Activated naive CD8-positive, alpha-beta T cell treated with anti-CD3 and anti-CD28 coated beads, Interleukin-2, amount 50 U/mL, for 24 hours (primary cell): ENCODE measurements around the gene GEMIN5.
"Not testable (repeated sequence)": the region's sequence is repeated elsewhere in the genome, so short reads cannot be mapped to it uniquely, and the experiment has no call there.

ENCODE experiments used
- ATAC-seq: fragments of 150-1000 bp; cut with Tn5 transposase; one replicate; pipeline ENCODE4 v1.10.0; 2021
- DNase-seq: peaks from one replicate; pipeline ENCODE4 v3.0.0; 2021
- H3K27ac Mint-ChIP-seq: one replicate; pipeline ENCODE4 v1.8.0; 2021; ENCODE audit warnings: mild to moderate bottlenecking, mixed read lengths
- H3K27me3 Mint-ChIP-seq: one replicate; pipeline ENCODE4 v1.8.0; 2021; ENCODE audit warnings: mixed read lengths
- H3K36me3 Mint-ChIP-seq: one replicate; pipeline ENCODE4 v1.8.0; 2021; ENCODE audit warnings: low read depth, mixed read lengths
- H3K4me1 Mint-ChIP-seq: one replicate; pipeline ENCODE4 v1.8.0; 2021; ENCODE audit warnings: mixed read lengths
- H3K4me3 Mint-ChIP-seq: one replicate; pipeline ENCODE4 v1.8.0; 2021; ENCODE audit warnings: mild to moderate bottlenecking, moderate library complexity, mixed read lengths
- H3K9me3 Mint-ChIP-seq: one replicate; pipeline ENCODE4 v1.8.0; 2021; ENCODE audit warnings: mixed read lengths

GEMIN5 gene, protein sequence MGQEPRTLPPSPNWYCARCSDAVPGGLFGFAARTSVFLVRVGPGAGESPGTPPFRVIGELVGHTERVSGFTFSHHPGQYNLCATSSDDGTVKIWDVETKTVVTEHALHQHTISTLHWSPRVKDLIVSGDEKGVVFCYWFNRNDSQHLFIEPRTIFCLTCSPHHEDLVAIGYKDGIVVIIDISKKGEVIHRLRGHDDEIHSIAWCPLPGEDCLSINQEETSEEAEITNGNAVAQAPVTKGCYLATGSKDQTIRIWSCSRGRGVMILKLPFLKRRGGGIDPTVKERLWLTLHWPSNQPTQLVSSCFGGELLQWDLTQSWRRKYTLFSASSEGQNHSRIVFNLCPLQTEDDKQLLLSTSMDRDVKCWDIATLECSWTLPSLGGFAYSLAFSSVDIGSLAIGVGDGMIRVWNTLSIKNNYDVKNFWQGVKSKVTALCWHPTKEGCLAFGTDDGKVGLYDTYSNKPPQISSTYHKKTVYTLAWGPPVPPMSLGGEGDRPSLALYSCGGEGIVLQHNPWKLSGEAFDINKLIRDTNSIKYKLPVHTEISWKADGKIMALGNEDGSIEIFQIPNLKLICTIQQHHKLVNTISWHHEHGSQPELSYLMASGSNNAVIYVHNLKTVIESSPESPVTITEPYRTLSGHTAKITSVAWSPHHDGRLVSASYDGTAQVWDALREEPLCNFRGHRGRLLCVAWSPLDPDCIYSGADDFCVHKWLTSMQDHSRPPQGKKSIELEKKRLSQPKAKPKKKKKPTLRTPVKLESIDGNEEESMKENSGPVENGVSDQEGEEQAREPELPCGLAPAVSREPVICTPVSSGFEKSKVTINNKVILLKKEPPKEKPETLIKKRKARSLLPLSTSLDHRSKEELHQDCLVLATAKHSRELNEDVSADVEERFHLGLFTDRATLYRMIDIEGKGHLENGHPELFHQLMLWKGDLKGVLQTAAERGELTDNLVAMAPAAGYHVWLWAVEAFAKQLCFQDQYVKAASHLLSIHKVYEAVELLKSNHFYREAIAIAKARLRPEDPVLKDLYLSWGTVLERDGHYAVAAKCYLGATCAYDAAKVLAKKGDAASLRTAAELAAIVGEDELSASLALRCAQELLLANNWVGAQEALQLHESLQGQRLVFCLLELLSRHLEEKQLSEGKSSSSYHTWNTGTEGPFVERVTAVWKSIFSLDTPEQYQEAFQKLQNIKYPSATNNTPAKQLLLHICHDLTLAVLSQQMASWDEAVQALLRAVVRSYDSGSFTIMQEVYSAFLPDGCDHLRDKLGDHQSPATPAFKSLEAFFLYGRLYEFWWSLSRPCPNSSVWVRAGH (N-terminal part only)

DNA sequence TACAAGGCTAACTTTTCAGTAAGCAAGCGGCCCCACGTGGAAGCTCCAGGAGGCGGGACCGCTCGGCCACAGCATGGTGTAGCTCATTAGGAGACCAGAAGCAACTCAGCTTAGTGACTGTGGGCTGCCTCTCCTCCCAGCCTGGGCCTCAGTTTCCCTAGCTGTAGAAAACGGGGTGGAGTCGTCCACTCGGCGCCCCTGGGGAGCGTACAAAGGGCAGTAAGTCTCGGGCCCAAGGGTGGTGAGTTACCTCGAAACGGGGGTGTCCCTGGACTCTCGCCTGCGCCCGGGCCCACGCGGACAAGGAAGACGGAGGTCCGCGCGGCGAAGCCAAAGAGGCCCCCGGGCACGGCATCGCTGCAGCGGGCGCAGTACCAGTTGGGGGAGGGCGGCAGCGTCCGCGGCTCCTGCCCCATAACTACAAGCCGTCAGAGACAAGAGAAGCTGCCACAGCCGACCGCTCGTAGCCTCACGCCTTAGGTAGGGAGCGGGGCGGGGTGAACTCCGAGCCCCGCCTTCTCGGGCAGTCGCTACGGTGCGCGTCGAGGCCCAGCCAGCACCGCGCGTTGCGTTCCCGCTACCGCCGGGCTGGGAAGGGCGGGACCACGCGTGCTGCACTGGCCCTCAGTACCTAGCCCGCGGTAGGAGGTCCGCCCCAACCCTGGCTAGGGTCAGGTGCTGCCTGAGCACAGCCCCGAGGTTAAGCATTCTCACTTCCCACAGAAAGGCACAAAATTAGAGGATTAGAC lies at the start of gene GEMIN5:
TSS of gene GEMIN5 (minus strand) at position 494 of the 749 bp plus-strand sequence. CDS start at position 416, 78 bp downstream.
- Mint-ChIP-seq H3K36me3 (peaks cover 29% of the 10 kb centered on the region), H3K27me3 (peaks cover 3% of the 10 kb centered on the region), H3K4me3 (peak within 1 kb of the TSS; percentile 87), H3K9me3 (no peaks in the 10 kb centered on the region), H3K4me1 (peaks cover 57% of the 10 kb centered on the region), H3K27ac (peak within 1 kb of the TSS; percentile 87)
- ATAC-seq, result peak; percentile 96
- peak; percentile 86 for DNase-seq

DNA sequence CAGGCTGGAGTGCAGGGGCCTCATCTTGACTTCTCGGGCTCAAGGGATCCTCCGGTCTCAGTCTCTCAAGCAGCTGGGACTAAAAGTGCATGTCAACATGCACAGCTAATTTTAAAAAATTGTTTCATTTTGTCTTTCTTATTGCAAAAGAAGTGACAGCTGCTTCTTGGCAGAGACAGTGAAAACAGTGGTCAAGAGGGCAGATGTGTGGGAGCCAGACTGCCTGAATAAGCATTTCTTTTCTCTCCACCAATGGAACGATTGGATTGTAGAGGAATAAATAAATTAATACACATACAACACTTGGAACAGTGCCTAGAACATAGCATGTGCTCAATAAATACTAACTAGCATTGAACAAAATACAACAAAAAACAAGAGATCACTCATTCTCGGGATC lies 48.1 kb upstream of the GEMIN5 start:
- no peaks in the 10 kb centered on the region for H3K9me3 Mint-ChIP-seq
- DNase-seq, result no peak
- ATAC-seq, result no peak
- no peaks in the 10 kb centered on the region for H3K36me3 Mint-ChIP-seq
- no peak overlapping the region for H3K27ac Mint-ChIP-seq
- no peak overlapping the region for H3K4me3 Mint-ChIP-seq
- peaks cover 9% of the 10 kb centered on the region for H3K27me3 Mint-ChIP-seq
- no peaks in the 10 kb centered on the region for H3K4me1 Mint-ChIP-seq

DNA sequence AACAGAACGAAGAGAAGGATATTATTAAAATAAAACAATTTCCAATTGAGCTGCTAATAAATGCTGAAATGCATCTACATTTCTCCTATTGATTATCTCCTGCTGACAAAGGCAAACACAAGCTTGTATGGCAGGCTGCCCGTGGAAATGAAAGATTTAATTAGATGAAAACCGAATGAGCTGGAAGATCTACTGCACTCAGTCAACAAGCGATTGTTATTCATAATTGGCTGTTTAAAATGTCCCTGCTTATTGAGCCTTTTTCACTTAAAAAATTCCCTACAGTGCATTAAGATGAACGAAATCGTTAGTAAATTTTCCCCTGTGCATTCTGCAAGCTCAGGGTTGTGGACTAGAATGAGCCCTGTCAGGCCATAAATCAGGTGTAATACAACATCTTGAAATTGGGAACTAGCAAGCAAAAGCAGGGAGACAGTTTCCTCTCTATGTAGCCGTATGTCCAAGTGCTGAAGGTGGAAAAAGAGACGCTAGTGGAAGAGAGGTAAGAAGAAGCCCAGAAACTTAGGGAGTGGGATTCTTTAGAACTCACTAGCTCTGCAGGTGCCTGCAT lies 47.0 kb upstream of the GEMIN5 start:
- H3K4me1 Mint-ChIP-seq, result no peaks in the 10 kb centered on the region
- peaks cover 9% of the 10 kb centered on the region for H3K27me3 Mint-ChIP-seq
- ATAC-seq, result no peak
- no peaks in the 10 kb centered on the region for H3K9me3 Mint-ChIP-seq
- H3K27ac Mint-ChIP-seq, result no peak overlapping the region
- no peak for DNase-seq
- H3K4me3 Mint-ChIP-seq, result no peak overlapping the region
- H3K36me3 Mint-ChIP-seq, result no peaks in the 10 kb centered on the region

DNA sequence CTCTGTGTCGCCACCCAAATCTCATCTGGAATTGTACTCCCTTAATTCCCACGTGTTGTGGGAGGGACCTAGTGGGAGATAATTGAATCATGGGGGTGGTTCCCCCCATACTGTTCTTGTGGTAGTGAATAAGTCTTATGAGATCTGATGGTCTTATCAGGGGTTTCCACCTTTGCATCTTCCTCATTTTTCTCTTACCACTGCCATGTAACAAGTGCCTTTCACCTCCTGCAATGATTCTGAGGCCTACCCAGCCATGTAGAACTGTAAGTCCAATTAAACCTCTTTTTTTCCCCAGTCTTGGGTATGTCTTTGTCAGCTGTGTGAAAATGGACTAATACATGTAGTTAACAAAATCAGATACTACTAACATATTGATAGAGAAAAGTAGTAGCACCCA lies 40.3 kb upstream of the GEMIN5 start:
- not testable (repeated sequence) for H3K27me3 Mint-ChIP-seq, H3K27ac Mint-ChIP-seq, H3K4me1 Mint-ChIP-seq, H3K4me3 Mint-ChIP-seq, H3K9me3 Mint-ChIP-seq, ATAC-seq, DNase-seq
- peaks cover 11% of the 10 kb centered on the region for H3K36me3 Mint-ChIP-seq

DNA sequence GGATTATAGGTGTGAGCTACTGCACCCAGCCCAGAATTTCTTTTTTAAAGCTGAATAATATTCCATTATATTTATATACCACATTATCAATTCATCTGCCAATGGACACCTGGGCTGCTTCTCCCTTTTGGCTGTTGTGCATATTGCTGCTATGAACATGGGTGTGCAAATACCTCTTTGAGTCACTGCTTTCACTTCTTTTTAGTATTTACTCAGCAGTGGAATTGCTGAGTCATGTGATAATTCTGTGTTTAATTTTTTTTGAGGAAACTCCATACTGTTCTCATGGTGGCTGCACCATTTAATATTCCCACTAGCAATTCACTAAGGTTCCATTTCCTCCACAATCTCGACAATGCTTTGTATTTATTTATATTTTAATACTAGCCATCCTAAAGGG lies 39.4 kb upstream of the GEMIN5 start:
- ATAC-seq (peak; percentile 36), DNase-seq (no peak)
- H3K27me3 Mint-ChIP-seq, result peaks cover 2% of the 10 kb centered on the region

DNA sequence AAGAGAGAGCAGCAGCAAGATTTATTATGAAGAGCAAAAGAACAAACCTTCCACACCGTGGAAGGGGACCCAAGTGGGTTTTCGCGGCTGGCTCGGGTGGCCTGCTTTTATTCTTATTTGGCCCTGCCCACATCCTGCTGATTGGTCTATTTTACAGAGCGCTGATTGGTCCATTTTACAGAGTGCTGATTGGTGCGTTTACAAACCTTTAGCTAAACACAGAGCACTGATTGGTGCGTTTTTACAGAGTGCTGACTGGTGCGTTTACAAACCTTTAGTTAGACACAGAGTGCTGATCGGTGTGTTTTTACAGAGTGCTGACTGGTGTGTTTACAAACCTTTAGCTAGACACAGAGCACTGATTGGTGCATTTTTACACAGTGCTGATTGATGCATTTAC lies 38.1 kb upstream of the GEMIN5 start:
- not testable (repeated sequence) for H3K9me3 Mint-ChIP-seq, DNase-seq, H3K4me1 Mint-ChIP-seq, H3K4me3 Mint-ChIP-seq, ATAC-seq, H3K27ac Mint-ChIP-seq, H3K27me3 Mint-ChIP-seq
- peaks cover 11% of the 10 kb centered on the region for H3K36me3 Mint-ChIP-seq

More for the DNA sequence above, 39.4 kb upstream of the GEMIN5 start:
- Mint-ChIP-seq H3K4me1 (peaks cover 2% of the 10 kb centered on the region), H3K4me3 (no peak overlapping the region), H3K9me3 (peaks cover 6% of the 10 kb centered on the region), H3K36me3 (peaks cover 11% of the 10 kb centered on the region), H3K27ac (no peak overlapping the region)

DNA sequence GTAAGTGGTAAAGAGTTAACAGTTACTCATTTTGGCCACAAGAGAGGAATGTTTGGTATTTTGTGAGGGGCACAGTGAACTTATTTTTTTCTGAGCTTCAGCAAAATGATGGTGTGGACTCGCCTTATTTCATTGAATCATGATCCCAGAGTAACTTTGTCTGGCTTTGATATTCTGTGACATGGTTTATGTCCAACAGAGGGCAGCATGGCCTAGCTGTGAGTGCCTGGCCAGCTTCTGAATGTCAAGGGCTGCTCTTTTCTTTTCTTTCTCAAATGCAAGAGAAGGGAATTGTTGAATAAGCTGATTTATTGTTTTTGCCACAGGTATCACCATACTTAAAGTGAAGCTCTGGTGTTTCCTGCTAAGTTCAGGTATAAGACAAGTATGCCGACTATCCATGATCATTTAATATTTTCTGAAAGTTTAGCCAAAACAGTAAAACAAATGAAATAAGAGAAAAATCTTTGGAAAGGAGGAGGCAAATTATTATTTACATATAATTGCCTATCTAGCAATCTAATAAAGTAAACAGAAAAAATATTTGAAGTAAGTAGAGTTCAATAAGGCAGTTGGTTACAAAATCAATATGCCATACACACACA lies 34.6 kb upstream of the GEMIN5 start:
- no peaks in the 10 kb centered on the region for H3K27me3 Mint-ChIP-seq
- no peak overlapping the region for H3K27ac Mint-ChIP-seq
- peaks cover 6% of the 10 kb centered on the region for H3K9me3 Mint-ChIP-seq
- H3K36me3 Mint-ChIP-seq, result peaks cover 20% of the 10 kb centered on the region
- ATAC-seq, result no peak
- DNase-seq, result no peak
- peaks cover 2% of the 10 kb centered on the region for H3K4me1 Mint-ChIP-seq
- H3K4me3 Mint-ChIP-seq, result no peak overlapping the region

DNA sequence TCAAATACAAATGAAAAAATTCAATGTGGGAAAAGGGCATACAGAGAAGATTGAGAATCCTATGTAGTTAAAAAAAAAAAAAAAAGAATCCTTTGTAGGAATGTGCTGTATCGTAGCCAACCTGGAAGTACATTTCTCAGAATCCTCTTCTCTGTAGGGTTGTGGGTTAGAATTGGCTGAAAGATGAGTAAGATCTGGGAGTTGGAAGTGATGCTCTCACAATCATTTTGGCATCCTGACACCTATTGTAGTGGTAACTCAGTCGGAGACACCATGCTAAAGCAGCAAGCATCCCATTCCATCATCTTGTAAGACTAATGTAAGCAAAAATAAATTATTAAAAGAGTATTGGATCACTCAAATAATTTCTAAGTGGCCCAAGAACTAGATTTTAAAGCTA lies 33.5 kb upstream of the GEMIN5 start:
- no peaks in the 10 kb centered on the region for H3K4me1 Mint-ChIP-seq
- no peak for ATAC-seq
- no peaks in the 10 kb centered on the region for H3K27me3 Mint-ChIP-seq
- peaks cover 6% of the 10 kb centered on the region for H3K9me3 Mint-ChIP-seq
- DNase-seq, result no peak
- H3K4me3 Mint-ChIP-seq, result no peak overlapping the region
- H3K27ac Mint-ChIP-seq, result no peak overlapping the region
- peaks cover 26% of the 10 kb centered on the region for H3K36me3 Mint-ChIP-seq

DNA sequence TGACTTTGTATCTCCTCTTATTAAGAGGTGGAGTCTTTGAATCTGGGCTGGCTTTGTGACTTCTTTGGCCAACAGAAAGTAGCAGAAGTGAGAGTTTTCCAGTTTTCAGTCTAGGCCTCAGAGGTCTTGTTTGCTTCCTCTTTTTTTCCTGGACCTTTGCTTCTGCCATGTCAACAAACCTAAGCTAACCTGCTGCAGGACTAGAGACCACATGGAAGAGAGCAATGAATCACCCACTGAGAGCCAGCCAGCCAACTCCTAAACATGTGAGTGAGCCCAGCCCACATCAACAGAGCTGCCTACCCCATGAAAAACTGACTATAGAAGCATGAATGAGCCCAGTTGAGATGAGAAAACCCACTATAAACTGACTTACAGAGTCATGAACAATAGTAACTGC lies 32.7 kb upstream of the GEMIN5 start:
- Mint-ChIP-seq H3K27ac (no peak overlapping the region), H3K4me1 (peaks cover 3% of the 10 kb centered on the region), H3K27me3 (no peaks in the 10 kb centered on the region), H3K36me3 (peaks cover 29% of the 10 kb centered on the region), H3K4me3 (no peak overlapping the region), H3K9me3 (peaks cover 5% of the 10 kb centered on the region)
- DNase-seq (no peak), ATAC-seq (no peak)

DNA sequence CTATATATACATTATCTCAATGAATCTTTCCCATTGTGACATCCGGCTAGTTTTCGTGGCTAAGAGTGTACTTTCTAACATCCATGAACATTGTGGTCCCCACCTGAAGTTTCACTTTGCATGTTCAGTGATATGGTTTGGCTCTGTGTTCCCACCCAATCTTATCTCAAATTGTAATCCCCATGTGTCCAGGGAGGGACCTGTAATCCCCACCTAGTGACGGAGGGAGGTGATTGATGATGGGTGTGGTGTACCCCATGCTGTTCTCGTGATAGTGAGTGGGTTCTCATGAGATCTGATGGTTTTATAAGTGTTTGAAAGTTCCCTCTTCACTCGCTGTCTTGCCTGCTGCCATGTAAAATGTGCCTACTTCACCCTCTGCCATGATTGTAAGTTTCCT lies 30.9 kb upstream of the GEMIN5 start:
- Mint-ChIP-seq H3K36me3 (peaks cover 25% of the 10 kb centered on the region), H3K4me1 (peaks cover 3% of the 10 kb centered on the region), H3K27ac (no peak overlapping the region), H3K27me3 (no peaks in the 10 kb centered on the region), H3K4me3 (no peak overlapping the region), H3K9me3 (no peaks in the 10 kb centered on the region)
- ATAC-seq, result no peak
- DNase-seq, result no peak

DNA sequence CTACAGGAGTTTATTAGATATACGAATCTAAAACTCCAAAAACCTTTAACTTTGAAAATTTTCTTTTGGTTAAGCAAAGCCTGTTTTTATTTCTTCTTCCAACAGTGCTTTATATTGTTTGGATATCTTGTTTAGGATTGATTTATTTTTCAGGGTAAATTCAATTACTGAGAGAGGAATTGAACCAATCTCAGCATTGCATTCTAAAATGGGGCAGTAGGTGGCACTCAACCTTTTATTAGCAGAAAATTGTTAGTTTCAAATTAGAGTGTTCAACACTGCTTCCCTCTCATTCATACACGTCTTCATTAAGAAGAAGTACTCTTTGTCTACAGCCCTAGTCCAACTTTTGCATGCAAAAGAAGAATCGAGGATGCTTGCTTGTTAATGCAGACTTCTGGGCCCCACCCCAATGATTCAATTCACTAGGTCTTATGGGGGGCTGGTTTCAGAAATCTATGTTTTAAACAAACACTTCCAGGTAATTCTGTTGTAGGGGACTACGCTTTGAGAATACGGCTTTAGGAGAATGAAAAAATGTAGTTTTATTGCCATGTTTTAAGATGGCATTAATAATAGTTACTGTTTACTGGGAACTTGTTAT lies 29.5 kb upstream of the GEMIN5 start:
- H3K4me1 Mint-ChIP-seq, result peaks cover 3% of the 10 kb centered on the region
- no peak overlapping the region for H3K27ac Mint-ChIP-seq
- no peaks in the 10 kb centered on the region for H3K27me3 Mint-ChIP-seq
- H3K9me3 Mint-ChIP-seq, result no peaks in the 10 kb centered on the region
- H3K36me3 Mint-ChIP-seq, result peaks cover 30% of the 10 kb centered on the region
- no peak for ATAC-seq
- no peak for DNase-seq
- no peak overlapping the region for H3K4me3 Mint-ChIP-seq

DNA sequence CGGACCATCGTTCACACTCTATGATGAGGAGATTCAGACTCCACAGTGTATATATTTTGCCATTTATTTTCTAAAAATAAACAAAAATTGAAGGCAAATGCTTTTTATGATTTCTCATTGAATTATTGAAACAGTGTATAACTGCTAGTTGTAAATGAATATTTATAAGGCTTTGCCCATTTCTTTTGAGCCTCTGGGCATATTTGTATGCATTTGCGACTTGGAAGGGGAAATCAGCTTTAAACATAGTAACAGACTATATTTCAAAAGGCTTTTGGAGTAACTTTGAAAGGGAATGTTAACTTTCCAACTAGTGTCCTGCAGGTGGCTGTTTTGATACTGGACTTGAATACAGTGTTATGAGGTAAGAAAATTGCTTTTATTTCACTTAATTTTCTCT lies 28.9 kb upstream of the GEMIN5 start:
- Mint-ChIP-seq H3K27me3 (no peaks in the 10 kb centered on the region), H3K27ac (no peak overlapping the region), H3K4me1 (peaks cover 3% of the 10 kb centered on the region), H3K4me3 (no peak overlapping the region), H3K9me3 (no peaks in the 10 kb centered on the region), H3K36me3 (peaks cover 32% of the 10 kb centered on the region)
- no peak for ATAC-seq
- no peak for DNase-seq
